ENCODE results near the gene MRAP2.

DNA sequence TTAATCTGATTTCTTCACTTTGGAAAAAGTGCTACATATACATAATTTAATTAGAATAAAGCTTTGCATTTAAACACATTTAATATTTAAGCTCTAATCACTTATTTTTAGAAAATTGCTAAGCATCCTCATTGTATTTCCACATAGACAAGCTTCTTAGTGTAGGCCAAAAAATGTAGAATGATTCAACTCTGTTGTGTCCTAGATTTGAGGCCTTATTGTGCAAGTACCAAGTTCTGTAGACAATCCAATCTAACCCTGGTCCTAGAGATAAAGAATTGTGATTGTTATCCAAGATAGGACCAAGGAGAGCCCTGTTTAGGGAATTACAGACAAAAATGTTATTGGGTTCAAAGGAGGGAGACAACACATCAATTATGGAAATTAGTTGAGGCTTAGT lies 27.6 kb downstream of the MRAP2 start:
- TF ChIP-seq POLR2AphosphoS5 (IDR thresholded peaks at IDR 0.05; ENCODE audit: borderline replicate concordance, low read depth, low read length), result no peak
- TF ChIP-seq EZH2 (IDR thresholded peaks at IDR 0.05), result no peak
- no peak for TF ChIP-seq FOXP2 (optimal IDR thresholded peaks at IDR 0.05; ENCODE audit: control extremely low read depth, extremely low read length, insufficient read depth)

All from SK-N-MC (cell line).